Parathyroid adenoma (tissue), 2 donors: ENCODE results near the gene MEIS3.
"Not testable (repeated sequence)": the region's sequence is repeated elsewhere in the genome, so short reads cannot be mapped to it uniquely, and the experiment has no call there.

ENCODE experiments used
- H2AFZ ChIP-seq: fragments of 300-600 bp; sonication (generic); one replicate; pipeline ENCODE4 v1.7.0; 2017; ENCODE audit warnings: antibody characterized with exemption, mild to moderate bottlenecking
- H3K27ac ChIP-seq: fragments of 300-600 bp; sonication (generic); one replicate; pipeline ENCODE4 v1.7.0; 2017
- H3K27me3 ChIP-seq: fragments of 300-600 bp; sonication (generic); one replicate; pipeline ENCODE4 v1.7.0; 2017; ENCODE audit warnings: low read length; ENCODE audit not compliant: control insufficient read depth, insufficient read depth
- H3K36me3 ChIP-seq: fragments of 300-600 bp; sonication (generic); one replicate; pipeline ENCODE4 v1.7.0; 2017; ENCODE audit warnings: low read length; ENCODE audit not compliant: control insufficient read depth, insufficient read depth
- H3K4me1 ChIP-seq: fragments of 300-600 bp; sonication (generic); one replicate; pipeline ENCODE4 v1.7.0; 2017; ENCODE audit warnings: control low read depth
- H3K4me2 ChIP-seq: fragments of 300-600 bp; sonication (generic); one replicate; pipeline ENCODE4 v1.7.0; 2017; ENCODE audit warnings: low read length
- H3K4me3 ChIP-seq: fragments of 300-600 bp; sonication (generic); one replicate; pipeline ENCODE4 v1.7.0; 2017; ENCODE audit warnings: low read depth, low read length
- H3K79me2 ChIP-seq: fragments of 300-600 bp; sonication (generic); one replicate; pipeline ENCODE4 v1.7.0; 2017; ENCODE audit warnings: control low read depth
- H3K9ac ChIP-seq: fragments of 300-600 bp; sonication (generic); one replicate; pipeline ENCODE4 v1.7.0; 2017; ENCODE audit warnings: mild to moderate bottlenecking
- H3K9me3 ChIP-seq: fragments of 300-600 bp; sonication (generic); one replicate; pipeline ENCODE4 v1.7.0; 2017; ENCODE audit warnings: low read length; ENCODE audit not compliant: control insufficient read depth
- TF ChIP-seq, protein P1 (sequence below): fragments of 300-600 bp; sonication (generic); IDR thresholded peaks from one replicate; pipeline ENCODE4 v1.7.0; 2017; ENCODE audit warnings: antibody characterized with exemption, mild to moderate bottlenecking
- donor health status: primary hyperparathyroidism.

MEIS3 gene

DNA sequence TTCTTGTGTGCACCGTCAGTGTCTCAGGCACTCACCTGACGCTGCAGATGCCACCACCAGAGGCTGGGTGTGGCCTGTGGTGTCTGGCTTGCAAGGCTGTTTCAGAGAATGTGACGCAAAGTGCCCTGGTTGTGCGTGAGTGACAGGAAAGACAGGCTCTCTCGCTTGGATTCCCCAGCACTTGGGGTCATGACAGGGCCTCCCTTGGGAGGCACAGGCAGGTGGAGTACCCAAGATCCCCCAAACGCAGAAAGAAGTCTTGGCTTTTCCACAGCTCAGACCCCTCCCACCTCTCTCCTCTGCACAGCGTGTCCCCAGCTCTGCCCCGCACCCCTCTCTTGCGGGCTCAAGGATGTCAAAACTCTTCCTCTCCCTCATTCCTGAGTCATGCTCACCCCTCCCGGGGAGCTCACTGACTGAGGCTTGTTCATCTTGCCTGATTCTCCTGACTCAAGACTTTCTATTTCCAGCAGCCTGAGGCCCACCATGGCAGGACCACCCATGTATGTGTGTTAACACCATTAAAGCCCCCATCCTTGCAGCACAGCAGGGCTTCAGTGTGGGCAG lies 49.2 kb downstream of the MEIS3 start:
- H3K4me3 ChIP-seq = no peak overlapping the region
- H3K36me3 ChIP-seq = no peaks in the 10 kb centered on the region
- TF ChIP-seq, protein P1, sequence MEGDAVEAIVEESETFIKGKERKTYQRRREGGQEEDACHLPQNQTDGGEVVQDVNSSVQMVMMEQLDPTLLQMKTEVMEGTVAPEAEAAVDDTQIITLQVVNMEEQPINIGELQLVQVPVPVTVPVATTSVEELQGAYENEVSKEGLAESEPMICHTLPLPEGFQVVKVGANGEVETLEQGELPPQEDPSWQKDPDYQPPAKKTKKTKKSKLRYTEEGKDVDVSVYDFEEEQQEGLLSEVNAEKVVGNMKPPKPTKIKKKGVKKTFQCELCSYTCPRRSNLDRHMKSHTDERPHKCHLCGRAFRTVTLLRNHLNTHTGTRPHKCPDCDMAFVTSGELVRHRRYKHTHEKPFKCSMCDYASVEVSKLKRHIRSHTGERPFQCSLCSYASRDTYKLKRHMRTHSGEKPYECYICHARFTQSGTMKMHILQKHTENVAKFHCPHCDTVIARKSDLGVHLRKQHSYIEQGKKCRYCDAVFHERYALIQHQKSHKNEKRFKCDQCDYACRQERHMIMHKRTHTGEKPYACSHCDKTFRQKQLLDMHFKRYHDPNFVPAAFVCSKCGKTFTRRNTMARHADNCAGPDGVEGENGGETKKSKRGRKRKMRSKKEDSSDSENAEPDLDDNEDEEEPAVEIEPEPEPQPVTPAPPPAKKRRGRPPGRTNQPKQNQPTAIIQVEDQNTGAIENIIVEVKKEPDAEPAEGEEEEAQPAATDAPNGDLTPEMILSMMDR = no peak
- no peaks in the 10 kb centered on the region for H3K79me2 ChIP-seq
- no peaks in the 10 kb centered on the region for H3K27me3 ChIP-seq
- no peak overlapping the region for H2AFZ ChIP-seq
- no peaks in the 10 kb centered on the region for H3K9me3 ChIP-seq
- H3K4me2 ChIP-seq = no peak overlapping the region
- no peaks in the 10 kb centered on the region for H3K4me1 ChIP-seq
- H3K9ac ChIP-seq = no peak overlapping the region
- H3K27ac ChIP-seq = no peak overlapping the region

DNA sequence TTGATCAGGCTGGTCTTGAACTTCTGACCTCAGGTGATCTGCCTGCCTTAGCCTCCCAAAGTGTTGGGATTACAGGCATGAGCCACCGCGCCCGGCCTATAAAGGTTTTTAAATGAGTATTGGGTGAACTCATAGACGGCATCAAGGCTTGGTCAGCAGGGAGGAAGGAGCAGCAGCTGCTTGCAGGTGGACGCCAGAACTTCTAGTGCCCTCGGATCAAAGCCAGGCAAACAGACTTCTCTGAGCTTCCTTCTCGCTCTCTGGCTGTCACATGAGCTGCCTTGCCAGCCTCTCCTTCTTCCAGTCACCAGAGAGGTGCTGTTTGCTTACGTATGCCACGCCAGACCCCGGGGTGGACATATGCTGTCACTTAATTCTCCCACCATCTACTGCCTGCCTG lies 53.9 kb downstream of the MEIS3 start:
- H2AFZ ChIP-seq, H3K27me3 ChIP-seq, H3K4me1 ChIP-seq, H3K79me2 ChIP-seq, H3K27ac ChIP-seq, H3K9me3 ChIP-seq, H3K4me2 ChIP-seq, H3K4me3 ChIP-seq, H3K9ac ChIP-seq, H3K36me3 ChIP-seq: not testable (repeated sequence)

DNA sequence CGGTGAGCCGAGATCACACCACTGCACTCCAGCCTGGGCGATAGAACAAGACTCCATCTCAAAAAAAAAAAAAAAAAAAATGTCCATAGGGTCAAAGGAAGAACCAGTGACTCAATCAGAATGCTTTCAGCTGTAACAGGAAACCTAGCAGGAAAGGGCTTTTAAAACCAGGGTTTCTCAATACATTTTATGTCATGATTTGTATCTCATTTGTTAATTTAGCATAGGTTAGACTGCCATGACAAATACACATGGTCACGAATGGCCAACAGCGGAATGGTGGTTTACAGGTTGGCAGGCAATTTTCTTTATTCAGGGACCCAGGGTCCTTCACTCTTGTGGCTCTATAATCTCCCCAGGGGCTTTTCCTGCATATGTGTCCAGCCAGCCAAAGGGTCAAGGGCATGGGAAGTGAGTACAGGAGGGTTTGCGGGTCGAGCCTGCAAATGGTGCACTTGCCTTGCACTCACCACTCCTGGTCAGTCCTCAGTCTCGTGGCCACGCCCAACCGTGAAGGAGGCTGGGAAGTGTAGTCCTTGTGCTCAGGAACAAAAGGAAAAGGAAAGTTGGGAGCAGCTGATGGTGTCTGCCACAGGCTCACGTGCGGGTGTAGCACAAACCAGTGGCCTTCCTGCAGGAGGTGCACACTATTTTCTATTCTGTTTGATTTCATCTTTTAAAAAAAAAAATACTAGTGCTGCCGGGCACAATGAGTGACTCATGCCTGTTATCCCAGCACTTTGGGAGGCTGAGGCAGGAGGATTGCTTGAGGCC lies 55.4 kb downstream of the MEIS3 start:
- no peak overlapping the region for H3K9ac ChIP-seq
- TF ChIP-seq, protein P1 = no peak
- no peaks in the 10 kb centered on the region for H3K36me3 ChIP-seq
- no peaks in the 10 kb centered on the region for H3K4me1 ChIP-seq
- H3K27me3 ChIP-seq = no peaks in the 10 kb centered on the region
- no peak overlapping the region for H2AFZ ChIP-seq
- no peaks in the 10 kb centered on the region for H3K9me3 ChIP-seq
- H3K27ac ChIP-seq = no peak overlapping the region
- H3K79me2 ChIP-seq = peaks cover 9% of the 10 kb centered on the region
- H3K4me3 ChIP-seq = no peak overlapping the region
- H3K4me2 ChIP-seq = no peak overlapping the region

DNA sequence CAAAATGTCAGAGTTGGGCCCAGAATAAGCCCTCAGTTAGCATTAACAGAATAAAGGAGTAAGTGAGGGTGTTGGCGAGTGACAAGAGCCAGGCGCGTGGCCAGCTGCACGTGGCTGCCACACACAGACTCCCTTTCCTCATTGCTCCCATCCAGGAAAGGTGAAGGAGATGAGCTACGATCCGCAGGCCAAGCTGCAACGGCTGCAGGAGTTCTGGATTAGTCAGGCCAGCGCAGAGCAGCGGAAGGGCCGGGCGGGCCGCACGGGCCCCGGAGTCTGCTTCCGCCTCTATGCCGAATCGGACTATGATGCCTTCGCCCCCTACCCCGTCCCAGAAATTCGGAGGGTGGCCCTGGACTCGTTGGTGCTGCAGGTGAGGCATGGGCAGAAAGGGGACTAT lies 57.0 kb downstream of the MEIS3 start:
- Histone ChIP-seq H3K4me1 (no peaks in the 10 kb centered on the region), H3K36me3 (no peaks in the 10 kb centered on the region), H3K9ac (no peak overlapping the region), H3K4me3 (no peak overlapping the region), H3K27ac (no peak overlapping the region), H2AFZ (no peak overlapping the region), H3K9me3 (no peaks in the 10 kb centered on the region), H3K4me2 (no peak overlapping the region), H3K79me2 (peaks cover 19% of the 10 kb centered on the region), H3K27me3 (no peaks in the 10 kb centered on the region)
- TF ChIP-seq, protein P1 = no peak

DNA sequence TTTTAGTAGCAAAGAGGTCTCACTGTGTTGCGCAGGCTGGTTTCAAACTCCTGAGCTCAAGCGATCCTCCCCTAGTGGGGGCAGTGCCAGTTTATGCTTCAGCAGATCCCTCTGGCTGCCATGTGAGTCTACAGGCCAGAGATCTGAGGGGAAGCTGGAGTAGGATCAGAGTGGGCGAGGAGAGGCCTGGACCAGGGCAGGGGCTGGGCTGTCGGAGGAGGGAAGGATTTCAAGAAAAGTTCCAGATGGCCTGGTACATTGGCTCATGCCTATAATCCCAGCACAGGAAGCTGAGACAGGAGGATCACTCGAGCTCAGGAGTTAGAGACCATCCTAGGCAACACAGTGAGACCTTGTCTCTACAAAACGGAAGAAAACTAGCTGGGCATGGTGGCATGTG lies 60.4 kb downstream of the MEIS3 start:
- H3K9ac ChIP-seq = no peak overlapping the region
- TF ChIP-seq, protein P1 = no peak
- no peaks in the 10 kb centered on the region for H3K36me3 ChIP-seq
- H3K27me3 ChIP-seq = no peaks in the 10 kb centered on the region
- peaks cover 33% of the 10 kb centered on the region for H3K79me2 ChIP-seq
- H3K9me3 ChIP-seq = no peaks in the 10 kb centered on the region
- H3K4me2 ChIP-seq = no peak overlapping the region
- H2AFZ ChIP-seq = no peak overlapping the region
- H3K4me3 ChIP-seq = no peak overlapping the region
- H3K4me1 ChIP-seq = no peaks in the 10 kb centered on the region
- no peak overlapping the region for H3K27ac ChIP-seq
